Measurements from ENCODE around the gene ARAP1.

DNA sequence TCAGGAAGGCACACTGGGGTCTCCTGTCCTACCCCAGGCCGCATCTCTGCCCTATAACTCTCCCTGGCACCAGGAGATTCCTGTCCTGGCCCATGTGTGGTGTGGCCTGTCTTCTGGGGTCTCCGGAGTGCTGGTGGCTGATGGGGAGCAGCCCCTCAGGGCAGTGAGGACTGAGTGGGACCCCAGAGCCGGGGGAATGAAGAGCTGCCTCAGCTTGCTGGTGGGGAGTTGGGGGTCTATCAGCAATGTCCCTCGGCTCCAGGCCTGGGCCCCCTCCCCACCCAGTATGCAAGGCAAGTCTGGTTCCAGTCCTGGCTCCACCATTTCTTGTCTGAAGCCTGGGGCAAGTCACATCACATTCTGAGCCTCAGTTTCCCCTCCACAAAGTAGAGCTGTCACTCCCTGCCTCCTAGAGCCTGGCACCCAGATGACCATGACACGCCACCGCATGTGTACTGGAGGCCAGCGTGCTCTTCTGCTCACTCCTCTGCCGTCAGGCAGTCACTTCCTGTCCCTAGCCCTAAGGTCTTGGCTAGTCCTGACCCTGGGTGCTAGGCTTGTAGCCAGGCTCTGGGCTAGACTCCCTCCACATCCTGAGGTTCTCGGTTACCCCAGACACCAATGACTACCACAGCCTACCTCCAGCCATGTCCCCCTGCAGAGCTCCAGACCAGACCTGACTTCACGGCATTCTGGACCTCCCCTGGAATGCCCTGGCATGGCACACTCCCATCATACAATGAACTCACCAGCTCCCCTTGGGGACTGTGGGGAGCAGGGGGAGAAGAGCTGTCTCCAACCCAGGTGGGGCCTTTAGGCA lies 12.8 kb downstream of the ARAP1 start:
- TF ChIP-seq, protein P1, sequence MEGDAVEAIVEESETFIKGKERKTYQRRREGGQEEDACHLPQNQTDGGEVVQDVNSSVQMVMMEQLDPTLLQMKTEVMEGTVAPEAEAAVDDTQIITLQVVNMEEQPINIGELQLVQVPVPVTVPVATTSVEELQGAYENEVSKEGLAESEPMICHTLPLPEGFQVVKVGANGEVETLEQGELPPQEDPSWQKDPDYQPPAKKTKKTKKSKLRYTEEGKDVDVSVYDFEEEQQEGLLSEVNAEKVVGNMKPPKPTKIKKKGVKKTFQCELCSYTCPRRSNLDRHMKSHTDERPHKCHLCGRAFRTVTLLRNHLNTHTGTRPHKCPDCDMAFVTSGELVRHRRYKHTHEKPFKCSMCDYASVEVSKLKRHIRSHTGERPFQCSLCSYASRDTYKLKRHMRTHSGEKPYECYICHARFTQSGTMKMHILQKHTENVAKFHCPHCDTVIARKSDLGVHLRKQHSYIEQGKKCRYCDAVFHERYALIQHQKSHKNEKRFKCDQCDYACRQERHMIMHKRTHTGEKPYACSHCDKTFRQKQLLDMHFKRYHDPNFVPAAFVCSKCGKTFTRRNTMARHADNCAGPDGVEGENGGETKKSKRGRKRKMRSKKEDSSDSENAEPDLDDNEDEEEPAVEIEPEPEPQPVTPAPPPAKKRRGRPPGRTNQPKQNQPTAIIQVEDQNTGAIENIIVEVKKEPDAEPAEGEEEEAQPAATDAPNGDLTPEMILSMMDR (IDR thresholded peaks at IDR 0.05 in 4 of 5, conservative IDR thresholded peaks at IDR 0.05 in 1 of 5) = no peak
- no peak for TF ChIP-seq POLR2A (IDR thresholded peaks at IDR 0.05)

Measured in gastrocnemius medialis (tissue), 4 donors.